HG03571 (cell line): Measurements from ENCODE around the gene EFHC2.
A peak's percentile ranks its signal among the peaks of the same experiment; 100 is the strongest.
"Not testable (repeated sequence)": the region's sequence is repeated elsewhere in the genome, so short reads cannot be mapped to it uniquely, and the experiment has no call there.

ENCODE experiments used
- ATAC-seq: cut with Tn5 transposase; IDR thresholded peaks from one replicate; pipeline ENCODE4 v1.9.1; 2021; ENCODE audit not compliant: unreplicated experiment

The EFHC2 gene

DNA sequence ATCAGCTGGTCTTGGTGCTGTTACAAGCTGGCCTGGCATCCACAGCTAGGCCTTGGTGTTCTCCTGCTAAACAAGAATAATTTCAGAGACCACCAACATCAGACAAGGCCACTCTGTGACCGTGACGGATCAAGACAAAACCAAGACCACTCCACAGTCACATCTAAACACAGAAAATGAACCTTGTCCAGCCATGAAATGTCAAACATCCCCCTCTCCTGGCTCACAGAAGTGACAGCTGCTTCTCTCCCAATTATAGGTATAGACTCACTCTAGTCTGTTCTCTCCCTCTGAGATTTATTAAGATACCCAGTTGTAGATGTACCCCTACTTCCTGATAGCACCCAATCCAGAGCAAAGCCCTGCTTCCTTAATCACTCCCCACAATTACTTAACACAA, 40.4 kb downstream of the EFHC2 start:
- no peak for ATAC-seq

GRCh38 chrX:44299177-44299576, 44.3 kb downstream of the EFHC2 start:
- no peak for ATAC-seq

- ATAC-seq = peak; percentile 80
Observed at GRCh38 chrX:44291468-44292092, 51.9 kb downstream of the EFHC2 start.

GRCh38 chrX:44290718-44291117, 52.8 kb downstream of the EFHC2 start:
- ATAC-seq = no peak

DNA sequence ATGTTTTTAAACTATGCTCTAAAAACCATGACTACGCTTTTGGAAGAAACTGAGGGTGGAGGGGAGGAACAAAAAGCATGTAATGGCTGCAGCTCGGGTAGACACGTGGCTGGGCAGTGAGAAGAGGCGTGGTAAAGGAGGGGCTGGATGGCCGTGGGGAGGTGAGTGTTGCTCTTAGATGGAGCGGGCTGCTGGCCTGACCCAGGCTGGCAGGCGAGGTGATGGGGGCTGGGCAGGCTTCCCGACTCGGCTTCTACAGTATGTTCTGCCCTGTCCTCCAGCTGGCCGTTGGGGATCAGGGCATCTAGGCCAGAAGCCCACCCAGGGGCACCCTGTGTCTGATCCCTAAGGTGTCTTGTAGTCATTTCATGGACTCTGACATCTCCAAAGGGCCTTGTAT, 60.7 kb downstream of the EFHC2 start:
- ATAC-seq = no peak

GRCh38 chrX:44280116-44280515, 63.4 kb downstream of the EFHC2 start:
- ATAC-seq = no peak

DNA sequence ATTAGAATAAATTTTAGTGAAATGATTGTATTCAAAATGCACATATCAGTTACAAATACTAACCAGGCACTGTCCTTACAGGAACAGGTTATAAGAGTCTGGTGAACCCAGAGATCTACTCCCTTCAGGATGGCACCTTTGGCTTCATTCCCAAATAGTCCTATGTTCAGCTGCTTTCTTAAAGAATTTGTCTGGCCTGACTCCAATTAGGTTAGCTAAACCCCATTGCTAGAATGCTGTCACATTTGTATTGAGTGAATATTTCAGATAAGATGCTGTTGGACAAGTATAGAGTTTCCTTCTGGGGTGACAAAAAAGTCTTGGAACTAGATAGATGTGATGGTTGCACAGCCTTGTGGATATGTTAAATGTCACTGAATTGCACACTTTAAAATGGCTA, 69.4 kb downstream of the EFHC2 start:
- ATAC-seq = no peak

- ATAC-seq = no peak
Observed at GRCh38 chrX:44267861-44268260, 75.6 kb downstream of the EFHC2 start.

- no peak for ATAC-seq
Observed at GRCh38 chrX:44267116-44267515, 76.4 kb downstream of the EFHC2 start.

- no peak for ATAC-seq
Observed at GRCh38 chrX:44265559-44265958, 77.9 kb downstream of the EFHC2 start.

- ATAC-seq = no peak
Observed at GRCh38 chrX:44264936-44265335, 78.5 kb downstream of the EFHC2 start.

- ATAC-seq = no peak
Observed at GRCh38 chrX:44261286-44261685, 82.2 kb downstream of the EFHC2 start.

DNA sequence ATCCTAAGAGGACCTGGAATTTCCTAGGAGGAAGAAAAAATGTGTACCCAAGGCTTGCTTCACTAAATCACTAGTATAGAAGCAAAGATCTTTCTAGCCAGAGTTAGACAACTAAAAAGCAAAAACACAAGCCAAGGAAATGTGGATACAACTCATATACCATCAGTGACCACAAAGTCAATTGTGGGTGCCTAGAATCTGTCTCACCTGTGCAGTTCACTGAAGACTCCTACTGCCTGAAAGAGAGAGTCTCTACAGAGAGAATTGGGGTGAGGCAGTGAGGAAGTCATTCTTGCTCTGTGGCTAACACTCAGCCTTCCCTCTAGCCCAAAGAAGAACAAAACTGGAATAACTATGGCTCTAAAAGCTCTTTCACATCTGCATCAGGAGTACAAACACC, 82.9 kb downstream of the EFHC2 start:
- ATAC-seq = no peak

DNA sequence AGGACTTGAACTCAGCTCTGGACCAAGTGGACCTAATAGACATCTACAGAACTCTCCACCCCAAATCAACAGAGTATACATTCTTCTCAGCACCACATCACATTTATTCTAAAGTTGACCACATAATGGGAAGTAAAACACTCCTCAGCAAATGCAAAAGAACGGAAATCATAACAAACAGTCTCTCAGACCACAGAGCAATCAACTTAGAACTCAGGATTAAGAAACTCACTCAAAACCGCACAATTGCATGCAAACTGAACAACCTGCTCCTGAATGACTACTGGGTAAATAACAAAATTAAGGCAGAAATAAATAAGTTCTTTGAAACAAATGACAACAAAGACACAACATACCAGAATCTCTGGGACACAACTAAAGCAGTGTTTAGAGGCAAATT, 87.7 kb downstream of the EFHC2 start:
- ATAC-seq = not testable (repeated sequence)

DNA sequence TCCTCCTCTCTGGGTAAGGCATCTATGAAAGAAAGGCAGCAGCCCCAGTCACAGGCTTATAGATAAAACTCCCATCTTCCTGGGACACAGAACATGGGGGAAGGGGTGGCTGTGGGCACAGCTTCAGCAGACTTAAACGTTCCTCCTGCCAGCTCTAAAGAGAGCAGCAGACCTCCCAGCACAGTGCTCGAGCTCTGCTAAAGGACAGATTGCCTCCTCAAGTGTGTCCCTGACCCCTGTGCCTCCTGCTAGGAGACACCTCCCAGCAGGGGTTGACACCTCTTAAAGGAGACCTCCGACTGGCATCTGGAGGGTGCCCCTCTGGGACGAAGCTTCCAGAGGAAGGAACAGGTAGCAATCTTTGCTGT, 89.9 kb downstream of the EFHC2 start:
- peak; percentile 19 for ATAC-seq

GRCh38 chrX:44252688-44253574, 90.5 kb downstream of the EFHC2 start:
- peak; percentile 66 for ATAC-seq

DNA sequence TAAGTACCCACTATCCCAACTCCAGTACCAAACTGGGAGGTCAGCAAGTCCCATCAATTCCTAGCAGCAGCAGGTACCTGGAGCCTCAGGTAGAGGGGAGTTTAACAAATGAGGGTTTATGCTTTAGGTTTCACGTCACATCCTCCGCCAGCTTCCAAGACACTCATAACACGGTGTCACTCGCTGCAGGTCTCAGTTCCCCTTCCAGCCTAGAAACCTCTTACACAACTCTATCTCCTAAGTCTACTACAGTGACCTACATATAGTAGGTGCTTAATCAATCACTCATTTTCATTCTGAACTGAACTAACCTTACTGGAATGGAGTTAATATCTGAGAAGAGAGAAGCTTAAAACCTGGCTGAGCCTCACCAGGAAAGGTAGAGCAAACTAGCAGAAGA, 96.0 kb downstream of the EFHC2 start:
- ATAC-seq = no peak

DNA sequence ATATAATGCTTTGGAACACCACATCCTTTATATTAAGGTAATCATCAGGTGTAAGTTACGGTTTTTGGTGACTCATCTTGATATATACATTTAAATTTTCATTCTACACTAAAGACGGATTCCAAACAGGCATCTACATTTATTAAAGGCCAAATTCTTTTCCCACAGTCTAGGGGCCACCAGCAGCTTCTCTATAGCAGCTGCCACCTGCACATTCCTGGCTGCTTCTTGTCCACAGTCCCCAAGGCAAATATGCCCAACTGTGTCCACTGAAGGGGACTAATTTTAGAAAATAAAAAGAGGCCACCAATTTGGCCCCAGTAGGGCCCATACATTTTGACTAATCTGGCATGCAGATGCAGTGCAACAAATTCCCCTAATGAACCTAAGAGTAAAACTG, 96.6 kb downstream of the EFHC2 start:
- no peak for ATAC-seq

GRCh38 chrX:44245733-44246132, 97.7 kb downstream of the EFHC2 start:
- ATAC-seq = no peak

- ATAC-seq = no peak
Observed at GRCh38 chrX:44244008-44244407, 99.5 kb downstream of the EFHC2 start.

DNA sequence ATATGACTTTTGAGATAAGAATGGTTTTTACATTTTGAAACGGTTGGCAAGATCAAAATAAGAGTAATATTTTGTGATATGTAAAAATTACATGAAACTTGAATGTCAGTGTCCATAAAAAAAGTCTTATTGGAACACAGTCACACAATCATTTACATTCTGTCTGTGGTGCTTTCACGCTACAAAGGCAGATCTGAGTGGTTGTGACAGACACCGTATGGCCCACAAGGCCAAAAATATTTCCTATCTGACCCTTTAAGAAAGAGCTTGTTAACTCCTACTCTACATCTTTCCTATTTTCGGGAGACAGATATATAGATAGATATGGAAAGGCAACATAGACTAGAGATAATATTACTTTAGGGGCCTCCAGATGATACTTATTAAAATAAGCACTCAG, 101.9 kb downstream of the EFHC2 start:
- ATAC-seq = no peak

DNA sequence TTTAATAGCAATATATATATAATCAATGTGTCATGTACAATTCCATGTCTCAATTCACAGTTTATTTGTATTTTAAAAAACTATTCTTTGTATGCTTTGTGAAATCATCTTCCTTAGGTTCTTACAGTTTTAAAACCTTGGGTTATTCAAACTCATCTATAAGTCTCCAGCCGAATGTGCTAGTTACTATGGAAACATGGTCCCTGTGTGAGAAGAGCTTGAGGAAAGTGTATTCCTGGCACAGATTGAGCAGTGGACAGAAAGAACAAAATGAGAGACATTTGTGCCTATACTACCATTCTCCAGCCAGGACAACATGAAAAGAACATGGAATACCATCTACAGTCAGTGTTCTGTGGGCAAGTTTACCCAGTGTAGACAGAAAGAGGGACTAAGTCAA, 103.4 kb downstream of the EFHC2 start:
- ATAC-seq = no peak

DNA sequence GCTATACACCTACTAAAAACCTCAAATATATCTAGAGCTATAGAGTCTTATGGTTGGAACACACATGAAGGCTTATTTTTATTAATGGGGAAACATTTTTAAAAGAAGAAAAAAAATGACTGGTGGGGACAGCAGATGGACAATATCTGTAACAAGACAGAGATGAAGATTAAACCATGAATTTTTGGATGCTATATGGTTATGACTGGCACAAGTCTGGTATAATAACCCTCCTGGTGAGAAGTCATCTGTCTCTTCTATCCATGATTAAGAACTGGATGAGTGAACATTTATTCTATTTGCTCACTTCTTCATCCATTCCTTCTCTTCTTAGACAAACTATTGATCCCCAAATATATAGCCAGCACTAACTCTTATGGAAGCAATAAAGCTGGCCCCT, 104.4 kb downstream of the EFHC2 start:
- ATAC-seq = no peak
